Esophagus muscularis mucosa (tissue), 4 donors: ENCODE measurements around the gene SH3TC2. TPM values are rescaled to one million over a fixed set of nuclear protein-coding genes. Genes with fewer than 3 reads are reported as not detected.

Experiments
- DNase-seq: peaks from one replicate; pipeline ENCODE4 v3.0.0-alpha.2; 2017; ENCODE audit errors: extremely low spot score
- H3K27ac ChIP-seq, 4 donors: fragments of 200-600 bp; sonication (generic); replicated peaks in 1 of 4; 1 replicate in 3 of 4; 2 replicates in 1 of 4; pipeline ENCODE4 v1.5.1; 2016 to 2019; ENCODE audit warnings: mild to moderate bottlenecking in 1 of 4
- H3K27me3 ChIP-seq, 4 donors: fragments of 200-600 bp; sonication (generic); one replicate each; pipeline versions ENCODE4 v1.5.1 to v1.6.0; 2016 to 2019
- H3K36me3 ChIP-seq, 4 donors: fragments of 200-600 bp; sonication (generic); one replicate each; pipeline ENCODE4 v1.5.1; 2016 to 2019
- H3K4me1 ChIP-seq, 4 donors: fragments of 200-600 bp; sonication (generic); one replicate each; pipeline ENCODE4 v1.5.1; 2016 to 2019
- H3K4me3 ChIP-seq, 4 donors: fragments of 200-600 bp; sonication (generic); 1 replicate in 2 of 4; 2 replicates in 2 of 4; pipeline ENCODE4 v1.5.1; 2016 to 2019; ENCODE audit warnings: mild to moderate bottlenecking in 4 of 4, moderate library complexity in 1 of 4
- H3K9me3 ChIP-seq, 4 donors: fragments of 200-600 bp; sonication (generic); 1 replicate in 3 of 4; 2 replicates in 1 of 4; pipeline ENCODE4 v1.5.1; 2016 to 2019
- CTCF ChIP-seq, 3 experiments: fragments of 200-600 bp in 2 of 3; fragments of 450-650 bp in 1 of 3; sonication (generic) in 2 of 3; IDR thresholded peaks; one replicate each; pipeline ENCODE4 v1.5.1; 2017 to 2019; ENCODE audit warnings: antibody characterized with exemption in 3 of 3, mild to moderate bottlenecking in 2 of 3, moderate library complexity in 1 of 3
- EP300 ChIP-seq: sonication (generic); formaldehyde crosslinking; IDR thresholded peaks from one replicate; pipeline ENCODE4 v1.6.1; 2017; ENCODE audit warnings: antibody characterized with exemption
- POLR2A ChIP-seq: fragments of 450-650 bp; IDR thresholded peaks from one replicate; pipeline ENCODE4 v1.6.1; 2017; ENCODE audit warnings: antibody characterized with exemption, moderate library complexity, mild to moderate bottlenecking, low read depth
- POLR2AphosphoS5 ChIP-seq, 2 donors: sonication (generic); formaldehyde crosslinking; IDR thresholded peaks; one replicate each; pipeline ENCODE4 v1.6.1; 2017; ENCODE audit warnings: antibody characterized with exemption in 2 of 2
- WGBS: methylation state at CpG from one replicate; pipeline ENCODE4 v1.1.5; 2018; 5-methylcytosine and 5-hydroxymethylcytosine counted together
- intact Hi-C: fragments of 100-400 bp; cut with DNase I; formaldehyde crosslinking; loops from one replicate; pipeline ENCODE4 v1.15.1; 2023
- total RNA-seq, 4 donors: library from RNA; depleted of rRNA; stranded (reverse); fragments of >200 nt; gene quantifications; one replicate each; pipeline versions ENCODE4 v1.1.0 to v1.2.1, GENCODE V29; 2016

SH3TC2 gene
- total RNA-seq, 4 donors from 2014 or later, result 0.84 to 2.4 (median 1.7) TPM

GRCh38 chr5:149002761-149003689, 59.8 kb downstream of the SH3TC2 start:
- DNase-seq, result peak; percentile 78
- 100% methylated on average over 2 of the region's 3 CpGs for WGBS
- TF ChIP-seq POLR2A (no peak), EP300 (no peak), POLR2AphosphoS5 (IDR thresholded peaks at IDR 0.05) (no peak), CTCF (IDR thresholded peaks at IDR 0.05) (no peak)
- intact Hi-C loops, result no loop called here
- Histone ChIP-seq H3K4me3 (no peak overlapping the region), H3K27ac (no peak overlapping the region), H3K4me1 (peaks cover 0 to 8% (median 3%) of the 10 kb centered on the region in 4 donors), H3K36me3 (no peaks in the 10 kb centered on the region), H3K9me3 (no peaks in the 10 kb centered on the region), H3K27me3 (no peaks in the 10 kb centered on the region)

DNA sequence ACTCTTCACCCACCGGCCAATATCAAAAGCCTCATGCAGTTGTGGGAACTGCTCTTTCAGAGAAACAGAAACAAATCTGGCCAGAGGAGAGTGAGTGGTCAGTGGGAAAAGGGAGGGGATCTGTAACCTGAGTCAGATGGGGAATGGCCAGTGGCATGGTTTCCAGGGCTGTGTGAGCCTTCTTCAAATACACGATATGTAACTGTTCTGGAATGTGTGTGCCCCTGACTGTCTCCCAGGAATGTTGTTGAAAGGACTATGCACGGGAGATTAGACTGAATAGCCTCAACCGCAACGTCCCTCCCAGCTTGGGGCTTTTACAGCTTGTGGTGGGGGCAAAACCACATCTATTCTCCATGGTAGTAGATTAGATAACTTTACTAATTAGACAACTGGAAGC, 60.8 kb downstream of the SH3TC2 start:
- TF ChIP-seq CTCF (IDR thresholded peaks at IDR 0.05) (no peak), POLR2AphosphoS5 (IDR thresholded peaks at IDR 0.05) (no peak), EP300 (no peak), POLR2A (no peak)
- whole genome bisulfite sequencing, result 31% methylated on average over 3 of the region's 5 CpGs
- peaks cover 0 to 8% (median 3%) of the 10 kb centered on the region in 4 donors for H3K4me1 ChIP-seq
- no peaks in the 10 kb centered on the region for H3K36me3 ChIP-seq
- no peaks in the 10 kb centered on the region for H3K9me3 ChIP-seq
- intact Hi-C loops, result no loop called here
- H3K4me3 ChIP-seq, result no peak overlapping the region
- H3K27ac ChIP-seq, result no peak overlapping the region
- DNase-seq, result peak; percentile 85
- no peaks in the 10 kb centered on the region for H3K27me3 ChIP-seq

GRCh38 chr5:149001162-149001561, 61.7 kb downstream of the SH3TC2 start:
- H3K27me3 ChIP-seq, result no peaks in the 10 kb centered on the region
- H3K4me3 ChIP-seq, result no peak overlapping the region
- intact Hi-C loops, result no loop called here
- peaks cover 0 to 16% (median 5%) of the 10 kb centered on the region in 4 donors for H3K4me1 ChIP-seq
- DNase-seq, result no peak
- no peak for TF ChIP-seq EP300
- no peak for TF ChIP-seq POLR2A
- TF ChIP-seq POLR2AphosphoS5 (IDR thresholded peaks at IDR 0.05), result no peak
- no peak for TF ChIP-seq CTCF (IDR thresholded peaks at IDR 0.05)
- H3K27ac ChIP-seq, result no peak overlapping the region
- H3K9me3 ChIP-seq, result no peaks in the 10 kb centered on the region
- no peaks in the 10 kb centered on the region for H3K36me3 ChIP-seq

GRCh38 chr5:148999741-149000140, 63.1 kb downstream of the SH3TC2 start:
- intact Hi-C loops, result loop anchor here (5.0 kb wide), 2 partner anchors 172 to 267 kb away; partner anchors contain the start of gene ADRB2
- peaks cover 0 to 21% (median 9%) of the 10 kb centered on the region in 4 donors for H3K4me1 ChIP-seq
- no peaks in the 10 kb centered on the region for H3K36me3 ChIP-seq
- no peak for DNase-seq
- TF ChIP-seq EP300, result no peak
- TF ChIP-seq POLR2A, result no peak
- no peak for TF ChIP-seq POLR2AphosphoS5 (IDR thresholded peaks at IDR 0.05)
- TF ChIP-seq CTCF (IDR thresholded peaks at IDR 0.05), result no peak
- 76% methylated on average over 3 of the region's 3 CpGs for WGBS
- no peak overlapping the region for H3K27ac ChIP-seq
- H3K27me3 ChIP-seq, result no peaks in the 10 kb centered on the region
- H3K4me3 ChIP-seq, result no peak overlapping the region
- no peaks in the 10 kb centered on the region for H3K9me3 ChIP-seq
